Sigmoid colon (tissue), 7 donors: ENCODE measurements around the gene MT4. TPM values are rescaled to one million over a fixed set of nuclear protein-coding genes. Genes with fewer than 3 reads are reported as not detected.

Source experiments
- DNase-seq: peaks from one replicate; pipeline ENCODE4 v3.0.0-alpha.2; 2019
- H3K27ac ChIP-seq, 4 donors: fragments of 200-600 bp; sonication (generic); one replicate each; pipeline ENCODE4 v1.5.1; 2016 to 2019; ENCODE audit warnings: mild to moderate bottlenecking in 1 of 4
- H3K27me3 ChIP-seq, 3 donors: fragments of 200-600 bp; sonication (generic); one replicate each; pipeline ENCODE4 v1.5.1; 2019; ENCODE audit warnings: mild to moderate bottlenecking in 1 of 3
- H3K36me3 ChIP-seq, 4 donors: fragments of 200-600 bp; sonication (generic); one replicate each; pipeline ENCODE4 v1.5.1; 2016 to 2019
- H3K4me1 ChIP-seq, 4 donors: fragments of 200-600 bp; sonication (generic); one replicate each; pipeline ENCODE4 v1.5.1; 2017 to 2019
- H3K4me3 ChIP-seq, 4 donors: fragments of 200-600 bp; sonication (generic); one replicate each; pipeline ENCODE4 v1.5.1; 2017 to 2019; ENCODE audit warnings: mild to moderate bottlenecking in 2 of 4, moderate library complexity in 1 of 4
- H3K9me3 ChIP-seq, 4 donors: fragments of 200-600 bp in 3 of 4; sonication (generic) in 3 of 4; one replicate each; pipeline versions ENCODE4 v1.5.1 to v1.6.1; 2013 to 2019
- EP300 ChIP-seq, 4 donors: sonication (generic); formaldehyde crosslinking; IDR thresholded peaks; one replicate each; pipeline ENCODE4 v1.6.1; 2017; ENCODE audit warnings: antibody characterized with exemption in 4 of 4
- POLR2A ChIP-seq, 2 donors: fragments of 450-650 bp; IDR thresholded peaks; one replicate each; pipeline ENCODE4 v1.6.1; 2016; ENCODE audit warnings: antibody characterized with exemption in 2 of 2, mild to moderate bottlenecking in 2 of 2, moderate library complexity in 2 of 2
- POLR2AphosphoS5 ChIP-seq, 4 donors: sonication (generic); formaldehyde crosslinking; IDR thresholded peaks; one replicate each; pipeline ENCODE4 v1.6.1; 2017; ENCODE audit warnings: antibody characterized with exemption in 4 of 4
- WGBS, 2 donors: extraction: QIAGEN DNeasy Blood & Tissue Kit; methylation state at CpG; one replicate each; pipeline ENCODE4 v1.1.7; 2013; 5-methylcytosine and 5-hydroxymethylcytosine counted together
- intact Hi-C: fragments of 100-400 bp; cut with DNase I; formaldehyde crosslinking; loops from one replicate; pipeline ENCODE4 v1.15.1; 2023
- polyA plus RNA-seq, 3 donors: library from polyadenylated mRNA; stranded (reverse); fragments of 200-250 nt; gene quantifications; one replicate each; pipeline ENCODE4 v1.2.3, GENCODE V29; 2013
- total RNA-seq, 4 donors: library from RNA; depleted of rRNA; stranded (reverse); fragments of >200 nt; gene quantifications; one replicate each; pipeline ENCODE4 v1.1.0, GENCODE V29; 2016
- TF ChIP-seq, protein P1 (sequence below), 4 experiments: fragments of 450-650 bp in 3 of 4; fragments of 200-600 bp in 1 of 4; IDR thresholded peaks; one replicate each; pipeline ENCODE4 v1.5.1; 2016 to 2019; ENCODE audit warnings: antibody characterized with exemption in 4 of 4, mild to moderate bottlenecking in 3 of 4, moderate library complexity in 2 of 4
- donor health status: healthy with polysubstance abuse.
- donor health status: Bipolar disorder and iron deficiency.
- donor health status: healthy.

MT4 gene
- total and polyA plus RNA-seq, 7 donors, result not detected

DNA sequence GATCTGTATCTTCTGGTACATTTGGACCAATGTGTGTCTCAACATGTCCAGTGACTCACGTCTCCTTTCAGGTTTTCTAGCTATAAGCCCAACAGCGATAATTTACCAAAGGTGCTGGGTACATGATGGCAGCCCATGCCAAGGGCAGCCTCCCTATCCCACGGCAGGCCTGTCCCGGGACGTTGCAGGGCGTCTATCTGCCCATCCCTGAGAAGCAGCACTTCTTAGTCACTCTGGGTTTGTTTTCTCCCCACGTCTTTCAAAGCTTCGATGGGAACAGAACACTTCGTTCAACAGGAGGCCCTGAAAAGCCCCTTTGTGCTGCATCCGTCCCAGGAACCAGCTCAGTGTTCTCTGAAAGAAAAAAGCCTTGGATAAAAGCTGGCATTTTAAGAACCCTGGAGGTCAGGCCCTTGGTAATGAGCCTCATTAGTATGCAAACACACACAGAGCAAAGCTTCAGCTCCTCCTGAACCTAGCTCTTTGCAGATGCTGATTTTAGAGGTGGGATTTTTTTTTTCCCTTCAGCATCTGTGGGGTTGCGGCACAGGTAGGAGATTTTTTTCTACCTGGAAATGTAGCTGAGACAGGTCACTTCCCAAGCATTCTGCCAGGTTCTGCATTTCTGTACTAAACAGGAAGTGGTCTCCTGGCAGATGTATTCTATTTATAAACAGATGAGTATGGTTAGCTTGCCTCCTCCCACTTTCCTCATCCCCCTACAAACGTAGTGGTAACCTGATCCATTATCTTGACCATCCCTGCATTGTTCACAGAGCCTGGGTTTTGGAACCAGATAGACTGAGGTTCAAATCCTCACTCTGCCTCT is 17.5 kb upstream of the MT4 start:
- TF ChIP-seq, protein P1, sequence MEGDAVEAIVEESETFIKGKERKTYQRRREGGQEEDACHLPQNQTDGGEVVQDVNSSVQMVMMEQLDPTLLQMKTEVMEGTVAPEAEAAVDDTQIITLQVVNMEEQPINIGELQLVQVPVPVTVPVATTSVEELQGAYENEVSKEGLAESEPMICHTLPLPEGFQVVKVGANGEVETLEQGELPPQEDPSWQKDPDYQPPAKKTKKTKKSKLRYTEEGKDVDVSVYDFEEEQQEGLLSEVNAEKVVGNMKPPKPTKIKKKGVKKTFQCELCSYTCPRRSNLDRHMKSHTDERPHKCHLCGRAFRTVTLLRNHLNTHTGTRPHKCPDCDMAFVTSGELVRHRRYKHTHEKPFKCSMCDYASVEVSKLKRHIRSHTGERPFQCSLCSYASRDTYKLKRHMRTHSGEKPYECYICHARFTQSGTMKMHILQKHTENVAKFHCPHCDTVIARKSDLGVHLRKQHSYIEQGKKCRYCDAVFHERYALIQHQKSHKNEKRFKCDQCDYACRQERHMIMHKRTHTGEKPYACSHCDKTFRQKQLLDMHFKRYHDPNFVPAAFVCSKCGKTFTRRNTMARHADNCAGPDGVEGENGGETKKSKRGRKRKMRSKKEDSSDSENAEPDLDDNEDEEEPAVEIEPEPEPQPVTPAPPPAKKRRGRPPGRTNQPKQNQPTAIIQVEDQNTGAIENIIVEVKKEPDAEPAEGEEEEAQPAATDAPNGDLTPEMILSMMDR (IDR thresholded peaks at IDR 0.05), result no peak
- TF ChIP-seq EP300 (IDR thresholded peaks at IDR 0.05), result peak in 1 of 4 donors; percentile 37
- peak in 1 of 2 donors; percentile 19 for TF ChIP-seq POLR2A (IDR thresholded peaks at IDR 0.05)
- TF ChIP-seq POLR2AphosphoS5 (IDR thresholded peaks at IDR 0.05), result peak in 3 of 4 donors; percentile 51 to 64 (median 61)
- 60 to 71% methylated on average over 12 of the region's 12 CpGs for WGBS, 2 donors
- no peaks in the 10 kb centered on the region for H3K9me3 ChIP-seq
- no peaks in the 10 kb centered on the region for H3K36me3 ChIP-seq
- peak overlapping the region; percentile 21 to 54 (median 36) for H3K27ac ChIP-seq
- peaks cover 0 to 13% (median 10%) of the 10 kb centered on the region in 4 donors for H3K4me1 ChIP-seq
- H3K4me3 ChIP-seq, result no peak overlapping the region
- intact Hi-C loops, result no loop called here
- peak; percentile 70 for DNase-seq
- no peaks in the 10 kb centered on the region for H3K27me3 ChIP-seq

DNA sequence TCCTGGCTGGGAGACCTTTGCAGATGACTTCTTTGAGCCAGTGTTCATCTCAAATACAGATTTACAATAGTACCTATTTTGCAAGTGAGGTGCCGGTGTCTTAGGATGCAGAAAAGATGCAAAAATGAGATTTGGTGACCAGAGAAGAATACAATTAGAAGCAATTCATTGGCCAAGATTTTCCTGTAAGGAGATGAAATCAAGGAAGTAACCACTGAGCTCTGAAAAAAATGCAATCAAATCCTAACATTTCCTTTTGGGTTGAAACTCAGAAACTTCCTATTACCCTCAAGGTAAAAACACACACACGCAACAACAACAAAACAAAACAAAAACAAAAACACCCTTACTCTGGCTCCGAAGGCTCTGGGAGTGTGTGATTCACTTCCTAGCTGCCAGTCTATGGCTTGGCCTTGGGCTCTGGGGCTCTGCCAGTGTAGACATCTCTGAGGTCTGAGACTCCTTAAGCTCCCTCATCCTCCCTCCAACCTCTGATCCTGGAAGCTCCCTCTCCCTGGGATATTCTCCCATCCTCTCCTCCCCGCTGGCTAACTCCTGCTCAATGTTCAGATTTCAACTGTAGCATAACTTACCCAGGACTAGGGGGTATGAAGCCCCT is 16.8 kb upstream of the MT4 start:
- no peaks in the 10 kb centered on the region for H3K36me3 ChIP-seq
- no peak for TF ChIP-seq EP300 (IDR thresholded peaks at IDR 0.05)
- TF ChIP-seq POLR2A (IDR thresholded peaks at IDR 0.05), result no peak
- no peak for TF ChIP-seq POLR2AphosphoS5 (IDR thresholded peaks at IDR 0.05)
- TF ChIP-seq, protein P1 (IDR thresholded peaks at IDR 0.05), result no peak
- H3K27ac ChIP-seq, result peak overlapping the region; percentile 22 to 54 (median 30)
- no peaks in the 10 kb centered on the region for H3K9me3 ChIP-seq
- WGBS, 2 donors, result 81 to 90% methylated on average over 4 of the region's 4 CpGs
- no peaks in the 10 kb centered on the region for H3K27me3 ChIP-seq
- DNase-seq, result no peak
- intact Hi-C loops, result no loop called here
- no peak overlapping the region for H3K4me3 ChIP-seq
- peaks cover 0 to 19% (median 15%) of the 10 kb centered on the region in 4 donors for H3K4me1 ChIP-seq

DNA sequence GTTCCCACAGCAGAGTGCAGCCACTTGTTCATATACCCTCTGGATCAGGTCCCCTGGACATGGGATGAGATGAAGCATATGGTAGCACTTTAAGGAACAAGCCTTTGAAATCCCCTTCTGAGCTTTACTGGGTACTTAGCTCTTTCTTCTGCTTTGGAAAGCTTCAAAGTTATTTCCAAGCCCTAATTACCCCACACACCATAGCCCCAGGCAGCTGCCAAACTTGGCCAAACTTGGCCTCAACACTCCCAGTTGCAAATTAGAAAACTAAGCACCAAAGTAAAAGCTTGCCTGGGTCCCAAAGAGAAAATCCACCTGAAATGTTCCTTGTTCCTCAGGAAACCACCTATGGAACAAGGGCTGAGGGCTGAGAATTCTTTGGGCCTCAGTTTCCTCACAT is 15.7 kb upstream of the MT4 start:
- intact Hi-C loops, result no loop called here
- H3K9me3 ChIP-seq, result no peaks in the 10 kb centered on the region
- no peaks in the 10 kb centered on the region for H3K36me3 ChIP-seq
- DNase-seq, result no peak
- no peaks in the 10 kb centered on the region for H3K27me3 ChIP-seq
- no peak overlapping the region for H3K27ac ChIP-seq
- H3K4me3 ChIP-seq, result no peak overlapping the region
- no peak for TF ChIP-seq POLR2A (IDR thresholded peaks at IDR 0.05)
- no peak for TF ChIP-seq POLR2AphosphoS5 (IDR thresholded peaks at IDR 0.05)
- no peak for TF ChIP-seq EP300 (IDR thresholded peaks at IDR 0.05)
- TF ChIP-seq, protein P1 (IDR thresholded peaks at IDR 0.05), result no peak
- peaks cover 0 to 19% (median 15%) of the 10 kb centered on the region in 4 donors for H3K4me1 ChIP-seq

DNA sequence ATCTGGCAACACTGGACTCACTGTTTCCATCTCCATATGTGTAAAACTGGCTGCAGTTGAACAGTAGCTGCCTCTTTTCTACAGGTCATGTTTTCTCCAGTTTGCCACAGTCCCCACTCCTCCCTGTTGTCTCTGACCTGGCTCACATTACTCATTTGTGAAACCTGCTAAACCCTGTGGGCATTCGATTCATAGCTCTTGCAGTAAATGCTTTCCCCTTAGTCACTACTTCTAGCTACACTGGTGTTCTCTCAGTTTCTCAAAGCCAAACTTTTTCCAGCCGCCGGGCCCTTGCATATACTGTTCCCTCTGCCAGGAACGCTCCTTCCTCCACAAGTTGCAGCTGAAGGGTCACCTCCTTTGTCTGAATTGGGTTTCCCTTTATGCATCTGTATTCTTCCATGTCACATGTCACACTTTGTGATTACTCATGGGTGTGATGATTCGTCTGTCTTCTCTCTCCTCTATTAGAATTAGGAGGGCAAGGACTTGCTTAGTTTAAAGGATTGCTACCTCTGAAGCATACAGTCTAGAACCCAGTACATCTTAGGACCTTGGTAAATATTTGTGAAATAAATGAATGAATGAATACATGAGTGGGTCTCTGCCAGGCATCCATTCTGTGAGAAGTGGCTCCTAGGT is 15.0 kb upstream of the MT4 start:
- no peak for DNase-seq
- WGBS, 2 donors, result 88 to 89% methylated on average over 5 of the region's 5 CpGs
- H3K4me3 ChIP-seq, result no peak overlapping the region
- no peaks in the 10 kb centered on the region for H3K36me3 ChIP-seq
- no peak overlapping the region for H3K27ac ChIP-seq
- TF ChIP-seq EP300 (IDR thresholded peaks at IDR 0.05) (no peak), POLR2A (IDR thresholded peaks at IDR 0.05) (no peak)
- TF ChIP-seq, protein P1 (IDR thresholded peaks at IDR 0.05), result no peak
- H3K27me3 ChIP-seq, result no peaks in the 10 kb centered on the region
- intact Hi-C loops, result no loop called here
- H3K9me3 ChIP-seq, result no peaks in the 10 kb centered on the region
- H3K4me1 ChIP-seq, result peaks cover 0 to 19% (median 15%) of the 10 kb centered on the region in 4 donors
